Neural cell (in vitro differentiated cells): ENCODE data around the gene DLG2. TPM values are rescaled to one million over a fixed set of nuclear protein-coding genes. Genes with fewer than 3 reads are reported as not detected.

ENCODE experiments used
- H2AFZ ChIP-seq: fragments of 200-600, 300-800 bp; sonication (generic), shearing (Covaris generic); 2 replicates; pipeline ENCODE4 v1.6.0; 2014; ENCODE audit warnings: low read depth, mild to moderate bottlenecking, antibody characterized with exemption, low read length, moderate library complexity
- H3F3A ChIP-seq: fragments of 200-600 bp; shearing (Covaris generic); 2 replicates; pipeline ENCODE4 v1.6.1; 2016; ENCODE audit warnings: mild to moderate bottlenecking, moderate library complexity, mixed read lengths, antibody characterized with exemption, low read length; ENCODE audit not compliant: insufficient read depth, poor library complexity, severe bottlenecking
- H3K27ac ChIP-seq: fragments of 200-600, 300-800 bp; sonication (generic), shearing (Covaris generic); 2 replicates; pipeline ENCODE4 v1.5.1; 2014; ENCODE audit warnings: mild to moderate bottlenecking, low read length, moderate library complexity
- H3K27me3 ChIP-seq: fragments of 300-800, 200-600 bp; sonication (generic), shearing (Covaris generic); 2 replicates; pipeline ENCODE4 v1.6.0; 2014; ENCODE audit warnings: mild to moderate bottlenecking, low read depth, low read length, moderate library complexity; ENCODE audit not compliant: insufficient read depth
- H3K36me3 ChIP-seq: fragments of 300-800, 200-600 bp; sonication (generic), shearing (Covaris generic); 2 replicates; pipeline ENCODE4 v1.5.1; 2014; ENCODE audit warnings: mild to moderate bottlenecking, antibody characterized with exemption, low read length, moderate library complexity; ENCODE audit not compliant: insufficient read depth
- H3K4me2 ChIP-seq: fragments of 300-800, 200-600 bp; sonication (generic), shearing (Covaris generic); 2 replicates; pipeline ENCODE4 v1.6.0; 2014; ENCODE audit warnings: mild to moderate bottlenecking, low read length
- H3K4me3 ChIP-seq: fragments of 300-800, 200-600 bp; sonication (generic), shearing (Covaris generic); 2 replicates; pipeline ENCODE4 v1.5.1; 2014; ENCODE audit warnings: mild to moderate bottlenecking, low read length, moderate library complexity
- H3K79me2 ChIP-seq: fragments of 200-600 bp; shearing (Covaris generic); replicated peaks from 2 replicates; pipeline ENCODE4 v1.6.0; 2014; ENCODE audit warnings: mild to moderate bottlenecking, low read length, moderate library complexity; ENCODE audit not compliant: insufficient read depth
- H3K9ac ChIP-seq: fragments of 300-800, 200-600 bp; sonication (generic), shearing (Covaris generic); 2 replicates; pipeline ENCODE4 v1.6.1; 2016; ENCODE audit warnings: mild to moderate bottlenecking, low read length, mixed read lengths
- H3K9me2 ChIP-seq: fragments of 200-600 bp; shearing (Covaris generic); 2 replicates; pipeline ENCODE4 v1.6.1; 2016; ENCODE audit warnings: mild to moderate bottlenecking, low read length, mixed read lengths; ENCODE audit not compliant: insufficient read depth
- H3K9me3 ChIP-seq: fragments of 200-600, 300-800 bp; sonication (generic), shearing (Covaris generic); 2 replicates; pipeline ENCODE4 v1.6.1; 2016; ENCODE audit warnings: mild to moderate bottlenecking, mixed run types, low read length, moderate library complexity, mixed read lengths
- H4K20me1 ChIP-seq: fragments of 200-600 bp; shearing (Covaris generic); 2 replicates; pipeline ENCODE4 v1.6.1; 2016; ENCODE audit warnings: mild to moderate bottlenecking, mixed run types; ENCODE audit not compliant: insufficient read depth
- EP300 ChIP-seq: fragments of 450-650 bp; conservative IDR thresholded peaks from 2 replicates; pipeline ENCODE4 v1.6.1; 2014; ENCODE audit warnings: antibody characterized with exemption, mild to moderate bottlenecking, moderate library complexity; ENCODE audit not compliant: poor library complexity, severe bottlenecking
- EZH2 ChIP-seq: fragments of 200-600, 300-800 bp; shearing (Covaris generic), sonication (generic); IDR thresholded peaks from 2 replicates; pipeline ENCODE4 v1.6.1; 2014; ENCODE audit warnings: antibody characterized with exemption, low read length, borderline replicate concordance, mild to moderate bottlenecking; ENCODE audit not compliant: insufficient read depth, poor library complexity, severe bottlenecking
- MXI1 ChIP-seq: fragments of 450-650 bp; conservative IDR thresholded peaks from 2 replicates; pipeline ENCODE4 v1.6.1; 2014; ENCODE audit warnings: antibody characterized with exemption, mild to moderate bottlenecking; ENCODE audit not compliant: poor library complexity, severe bottlenecking
- POLR2AphosphoS5 ChIP-seq: IDR thresholded peaks from 2 replicates; pipeline ENCODE4 v1.6.1; 2012
- RAD21 ChIP-seq: fragments of 450-650 bp; conservative IDR thresholded peaks from 2 replicates; pipeline ENCODE4 v1.6.1; 2014; ENCODE audit warnings: antibody characterized with exemption, mild to moderate bottlenecking, moderate library complexity
- REST ChIP-seq: IDR thresholded peaks from 2 replicates; pipeline ENCODE4 v1.6.1; 2012; ENCODE audit warnings: borderline replicate concordance
- SMC3 ChIP-seq: fragments of 450-650 bp; conservative IDR thresholded peaks from 2 replicates; pipeline ENCODE4 v1.6.1; 2014; ENCODE audit warnings: antibody characterized with exemption, mild to moderate bottlenecking, moderate library complexity; ENCODE audit not compliant: poor library complexity
- TAF1 ChIP-seq: IDR thresholded peaks from 2 replicates; pipeline ENCODE4 v1.6.1; 2012; ENCODE audit warnings: low read depth
- polyA plus RNA-seq: library from polyadenylated mRNA; depleted of rRNA; stranded (reverse); fragments of >200 nt; gene quantifications from 2 replicates; pipeline ENCODE4 v1.2.3, GENCODE V29; 2014
- TF ChIP-seq, protein P1 (sequence below): fragments of 450-650 bp; IDR thresholded peaks from 2 replicates; pipeline ENCODE4 v1.5.1; 2014; ENCODE audit warnings: antibody characterized with exemption, mild to moderate bottlenecking, moderate library complexity; ENCODE audit not compliant: poor library complexity, severe bottlenecking

DLG2 gene
- polyA plus RNA-seq, 1 donor from 2014 or later, result 179 TPM

- no peak overlapping the region for H3K4me3 ChIP-seq
- peaks cover 8% of the 10 kb centered on the region for H3K79me2 ChIP-seq
- H3K27me3 ChIP-seq, result no peaks in the 10 kb centered on the region
- H3K36me3 ChIP-seq, result no peaks in the 10 kb centered on the region
- H3K9me3 ChIP-seq, result no peaks in the 10 kb centered on the region
- no peak overlapping the region for H3K4me2 ChIP-seq
- TF ChIP-seq, protein P1, sequence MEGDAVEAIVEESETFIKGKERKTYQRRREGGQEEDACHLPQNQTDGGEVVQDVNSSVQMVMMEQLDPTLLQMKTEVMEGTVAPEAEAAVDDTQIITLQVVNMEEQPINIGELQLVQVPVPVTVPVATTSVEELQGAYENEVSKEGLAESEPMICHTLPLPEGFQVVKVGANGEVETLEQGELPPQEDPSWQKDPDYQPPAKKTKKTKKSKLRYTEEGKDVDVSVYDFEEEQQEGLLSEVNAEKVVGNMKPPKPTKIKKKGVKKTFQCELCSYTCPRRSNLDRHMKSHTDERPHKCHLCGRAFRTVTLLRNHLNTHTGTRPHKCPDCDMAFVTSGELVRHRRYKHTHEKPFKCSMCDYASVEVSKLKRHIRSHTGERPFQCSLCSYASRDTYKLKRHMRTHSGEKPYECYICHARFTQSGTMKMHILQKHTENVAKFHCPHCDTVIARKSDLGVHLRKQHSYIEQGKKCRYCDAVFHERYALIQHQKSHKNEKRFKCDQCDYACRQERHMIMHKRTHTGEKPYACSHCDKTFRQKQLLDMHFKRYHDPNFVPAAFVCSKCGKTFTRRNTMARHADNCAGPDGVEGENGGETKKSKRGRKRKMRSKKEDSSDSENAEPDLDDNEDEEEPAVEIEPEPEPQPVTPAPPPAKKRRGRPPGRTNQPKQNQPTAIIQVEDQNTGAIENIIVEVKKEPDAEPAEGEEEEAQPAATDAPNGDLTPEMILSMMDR, result no peak
- TF ChIP-seq REST (no peak), EP300 (no peak), RAD21 (no peak), MXI1 (no peak), POLR2AphosphoS5 (no peak), SMC3 (no peak), EZH2 (no peak), TAF1 (no peak)
- no peaks in the 10 kb centered on the region for H3K9me2 ChIP-seq
- no peaks in the 10 kb centered on the region for H4K20me1 ChIP-seq
- H2AFZ ChIP-seq, result no peak overlapping the region
- no peak overlapping the region for H3K9ac ChIP-seq
- no peak overlapping the region for H3K27ac ChIP-seq
- no peaks in the 10 kb centered on the region for H3F3A ChIP-seq
Observed at GRCh38 chr11:83522911-83523310, 2104.2 kb downstream of the DLG2 start.

DNA sequence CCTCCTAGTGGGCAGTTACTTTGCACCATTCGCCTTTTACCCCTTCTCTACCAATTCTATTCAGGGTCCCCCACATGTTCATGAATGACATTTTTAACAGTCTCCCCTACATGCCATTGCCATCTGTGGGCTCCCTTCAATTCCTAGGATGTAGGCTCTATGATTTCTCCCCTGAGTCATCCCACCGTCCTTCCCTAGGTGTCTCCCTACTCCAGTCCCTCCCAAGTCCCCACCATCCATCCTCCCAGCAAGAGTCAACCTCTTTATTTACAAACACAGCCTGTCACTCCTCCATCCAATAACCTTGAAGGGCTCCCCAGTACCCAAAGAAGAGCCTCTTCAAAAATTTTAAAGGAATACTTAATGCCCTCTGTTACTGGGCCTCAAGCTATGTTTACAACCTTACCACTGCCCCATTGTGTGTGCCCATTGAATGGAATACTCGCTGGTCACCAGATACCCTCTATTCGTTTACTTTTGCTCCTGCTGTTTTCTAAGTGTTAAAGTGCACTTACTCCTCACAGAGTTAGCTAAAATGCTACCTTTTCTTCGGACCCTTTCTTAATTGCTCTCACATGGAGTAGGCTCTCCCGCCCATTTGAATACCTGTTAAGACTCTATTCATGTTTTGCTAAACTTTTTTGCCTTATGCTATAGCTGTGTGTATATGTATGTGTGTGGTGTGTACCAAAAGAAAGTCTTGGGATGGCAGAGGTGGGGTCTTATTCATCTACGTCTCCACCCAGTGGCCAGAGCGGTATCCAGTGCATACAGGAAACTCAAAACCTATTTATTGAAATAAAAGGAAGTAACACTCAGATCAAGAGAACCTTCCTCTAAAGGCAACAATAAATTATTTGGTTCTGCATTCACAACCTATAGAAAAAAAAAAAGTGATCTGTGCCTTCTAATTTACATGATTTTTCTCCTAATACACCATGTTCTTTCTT, 2105.2 kb downstream of the DLG2 start:
- H3K4me3 ChIP-seq, result no peak overlapping the region
- H3K4me2 ChIP-seq, result no peak overlapping the region
- no peaks in the 10 kb centered on the region for H3K36me3 ChIP-seq
- H3F3A ChIP-seq, result no peaks in the 10 kb centered on the region
- H3K27ac ChIP-seq, result no peak overlapping the region
- no peak overlapping the region for H3K9ac ChIP-seq
- H3K9me3 ChIP-seq, result no peaks in the 10 kb centered on the region
- TF ChIP-seq RAD21 (peak; percentile 15), TAF1 (no peak), POLR2AphosphoS5 (no peak)
- no peaks in the 10 kb centered on the region for H3K27me3 ChIP-seq
- no peak overlapping the region for H2AFZ ChIP-seq
- H4K20me1 ChIP-seq, result no peaks in the 10 kb centered on the region
- H3K9me2 ChIP-seq, result no peaks in the 10 kb centered on the region
- H3K79me2 ChIP-seq, result peaks cover 5% of the 10 kb centered on the region
